ENCODE data around the gene ANGPTL8. TPM values are rescaled to one million over a fixed set of nuclear protein-coding genes. Genes with fewer than 3 reads are reported as not detected.

ANGPTL8 gene
- total and polyA plus RNA-seq, 10 of the 15 experiments (the other 5 are each of a cell fraction or from before 2014, with no cell fraction given) = not detected

DNA sequence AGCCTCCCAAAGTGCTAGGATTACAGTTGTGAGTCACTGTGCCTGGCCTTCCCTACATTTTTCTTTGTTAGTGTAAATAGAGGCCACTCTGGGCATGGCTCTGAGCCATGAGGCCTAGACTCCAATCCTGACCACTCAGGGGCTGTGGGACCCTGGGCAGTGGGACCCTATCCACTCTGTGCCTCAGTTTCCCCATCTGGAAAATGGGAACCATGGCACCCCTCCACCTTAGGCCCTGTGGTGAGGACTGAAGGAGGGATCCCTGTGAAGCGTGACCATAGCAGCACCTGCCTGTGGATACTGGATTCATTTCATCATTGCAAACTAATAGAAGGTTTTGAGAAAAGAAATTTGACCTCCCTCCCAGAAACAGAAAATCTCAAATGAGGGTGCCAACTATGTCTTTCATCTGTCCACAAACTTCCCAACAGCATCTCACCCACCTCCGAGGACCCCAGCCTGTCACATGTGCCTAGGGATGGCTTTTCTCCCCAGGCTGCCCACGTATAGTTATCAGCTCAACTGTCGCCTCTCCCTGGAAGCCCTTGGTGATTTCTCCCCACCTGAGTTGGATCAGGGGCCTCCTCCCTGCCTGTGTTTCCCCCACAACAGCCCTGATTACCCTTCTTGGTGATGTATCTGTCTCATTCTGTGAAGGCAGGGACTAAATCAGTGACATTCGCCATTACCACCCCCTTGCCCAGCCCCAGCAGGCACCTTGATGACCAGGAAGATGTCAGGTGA lies 5.6 kb downstream of the ANGPTL8 start:
- no peak overlapping the region for H3K27ac ChIP-seq (ENCODE audit: control insufficient read depth, insufficient read depth)
- ChIA-PET POLR2A (no interaction called here), RAD21 (ENCODE audit: unreplicated experiment) (interaction anchor here (1.5 kb wide), 1 partner anchor 91 kb away, joined by 3 read pairs; no protein-coding TSS in a partner anchor), SMC1A (ENCODE audit: uncharacterized antibody, unreplicated experiment) (no interaction called here), CTCF (interaction anchor here (1.0 kb wide), 1 partner anchor 12 kb away, joined by 4 read pairs; no protein-coding TSS in a partner anchor)
- intact Hi-C loops (cut with micrococcal nuclease; ENCODE audit: unreplicated experiment) = no loop called here
- H3K36me3 ChIP-seq (ENCODE audit: control insufficient read depth in 2 of 2, insufficient read depth in 2 of 2, low read length in 1 of 2) = no peaks in the 10 kb centered on the region; a peak in 2 of 4 replicates
- H3K4me3 ChIP-seq = no peak overlapping the region
- TF ChIP-seq YBX1 (IDR thresholded peaks at IDR 0.05) (no peak), BCLAF1 (IDR thresholded peaks at IDR 0.05) (no peak)
- DNase-seq (ENCODE audit: low read depth, low spot score) (no peak), FAIRE-seq (no peak), ATAC-seq (no peak)
- 82% methylated on average over 5 of the region's 5 CpGs for WGBS (ENCODE audit: insufficient coverage, insufficient replicate concordance, low lambda C conversion rate, missing lambda C conversion rate)
- no peak overlapping the region for H3K9ac ChIP-seq (ENCODE audit: control insufficient read depth, insufficient read depth, low read length)
- no peak overlapping the region for H3K4me2 ChIP-seq (ENCODE audit: control insufficient read depth, insufficient read depth)
- in situ Hi-C loops (cut with MboI) = no loop called here
- H3K9me3 ChIP-seq (replicated peaks; ENCODE audit: control insufficient read depth, insufficient read depth, low read length) = no peaks in the 10 kb centered on the region
- H3K27me3 ChIP-seq (replicated peaks in 1 of 2; ENCODE audit: control insufficient read depth in 2 of 2, insufficient read depth in 2 of 2, low read length in 1 of 2) = no peaks in the 10 kb centered on the region
- BruUV-seq (replicated peaks) = no TSS peak
- H3K4me1 ChIP-seq (ENCODE audit: control insufficient read depth, insufficient read depth, low read length) = no peaks in the 10 kb centered on the region
- no peaks in the 10 kb centered on the region for H3K79me2 ChIP-seq (ENCODE audit: control insufficient read depth, insufficient read depth, low read length)
- H2AFZ ChIP-seq (ENCODE audit: control insufficient read depth, low read depth, low read length) = no peak overlapping the region
- H4K20me1 ChIP-seq (ENCODE audit: control insufficient read depth, insufficient read depth) = no peaks in the 10 kb centered on the region

GRCh38 chr19:11246941-11247340 lies 7.5 kb downstream of the ANGPTL8 start:
- no peaks in the 10 kb centered on the region for H3K79me2 ChIP-seq (ENCODE audit: control insufficient read depth, insufficient read depth, low read length)
- ATAC-seq = no peak
- no peak overlapping the region for H3K4me2 ChIP-seq (ENCODE audit: control insufficient read depth, insufficient read depth)
- no peak overlapping the region for H2AFZ ChIP-seq (ENCODE audit: control insufficient read depth, low read depth, low read length)
- H3K36me3 ChIP-seq (ENCODE audit: control insufficient read depth in 2 of 2, insufficient read depth in 2 of 2, low read length in 1 of 2) = peaks cover 0 to 2% of the 10 kb centered on the region in 2 experiments; a peak in 3 of 4 replicates
- no peaks in the 10 kb centered on the region for H3K4me1 ChIP-seq (ENCODE audit: control insufficient read depth, insufficient read depth, low read length)
- no peaks in the 10 kb centered on the region for H3K9me3 ChIP-seq (replicated peaks; ENCODE audit: control insufficient read depth, insufficient read depth, low read length)
- H3K9ac ChIP-seq (ENCODE audit: control insufficient read depth, insufficient read depth, low read length) = no peak overlapping the region
- H3K4me3 ChIP-seq = no peak overlapping the region
- ChIA-PET RAD21 (ENCODE audit: unreplicated experiment) (no interaction called here), SMC1A (ENCODE audit: uncharacterized antibody, unreplicated experiment) (no interaction called here), POLR2A (interaction anchor here (0.6 to 0.7 kb wide), 2 partner anchors 208 to 497 kb away, joined by 3 to 4 read pairs; no protein-coding TSS in a partner anchor), CTCF (no interaction called here)
- in situ Hi-C loops (cut with MboI) (no loop called here), intact Hi-C loops (cut with micrococcal nuclease; ENCODE audit: unreplicated experiment) (no loop called here)
- DNase-seq (ENCODE audit: low read depth, low spot score) = no peak
- H4K20me1 ChIP-seq (ENCODE audit: control insufficient read depth, insufficient read depth) = no peaks in the 10 kb centered on the region
- FAIRE-seq = no peak
- no TSS peak for BruUV-seq (replicated peaks)
- 78% methylated on average over 11 of the region's 11 CpGs for WGBS (ENCODE audit: insufficient coverage, insufficient replicate concordance, low lambda C conversion rate, missing lambda C conversion rate)
- H3K27me3 ChIP-seq (replicated peaks in 1 of 2; ENCODE audit: control insufficient read depth in 2 of 2, insufficient read depth in 2 of 2, low read length in 1 of 2) = no peaks in the 10 kb centered on the region
- H3K27ac ChIP-seq (ENCODE audit: control insufficient read depth, insufficient read depth) = no peak overlapping the region
- TF ChIP-seq TCF7 (IDR thresholded peaks at IDR 0.05; ENCODE audit: borderline replicate concordance) (no peak), IRF4 (IDR thresholded peaks at IDR 0.05; ENCODE audit: low read depth, low read length) (no peak), PRDM15 (CRISPR knock-in tag; IDR thresholded peaks at IDR 0.05) (no peak), ZNF217 (IDR thresholded peaks at IDR 0.05) (no peak), CBX3 (IDR thresholded peaks at IDR 0.05; ENCODE audit: borderline replicate concordance, low read depth) (no peak), RELA (IDR thresholded peaks at IDR 0.05; ENCODE audit: borderline replicate concordance, partially characterized antibody) (no peak), HCFC1 (IDR thresholded peaks at IDR 0.05; ENCODE audit: low read length) (no peak)

Measured in GM12878 (cell line).